ES-I3 (cell line): Measurements from ENCODE around the gene KIF2C.
"Not testable (repeated sequence)": the region's sequence is repeated elsewhere in the genome, so short reads cannot be mapped to it uniquely, and the experiment has no call there.

Source experiments
- H3K36me3 ChIP-seq: 2 replicates; pipeline ENCODE4 v1.6.1; 2013; ENCODE audit warnings: mild to moderate bottlenecking, low read length, control low read depth, moderate library complexity; ENCODE audit not compliant: insufficient read depth
- H3K4me1 ChIP-seq: 2 replicates; pipeline ENCODE4 v1.6.1; 2013; ENCODE audit warnings: mild to moderate bottlenecking, control low read depth, low read length; ENCODE audit not compliant: insufficient read depth
- H3K9ac ChIP-seq: 2 replicates; pipeline ENCODE4 v1.6.1; 2013; ENCODE audit warnings: low read depth, mild to moderate bottlenecking, low read length, moderate library complexity
- H3K9me3 ChIP-seq: 2 replicates; pipeline ENCODE4 v1.6.1; 2013; ENCODE audit warnings: mild to moderate bottlenecking, low read length, moderate library complexity; ENCODE audit not compliant: control insufficient read depth, insufficient read depth

The KIF2C gene

DNA sequence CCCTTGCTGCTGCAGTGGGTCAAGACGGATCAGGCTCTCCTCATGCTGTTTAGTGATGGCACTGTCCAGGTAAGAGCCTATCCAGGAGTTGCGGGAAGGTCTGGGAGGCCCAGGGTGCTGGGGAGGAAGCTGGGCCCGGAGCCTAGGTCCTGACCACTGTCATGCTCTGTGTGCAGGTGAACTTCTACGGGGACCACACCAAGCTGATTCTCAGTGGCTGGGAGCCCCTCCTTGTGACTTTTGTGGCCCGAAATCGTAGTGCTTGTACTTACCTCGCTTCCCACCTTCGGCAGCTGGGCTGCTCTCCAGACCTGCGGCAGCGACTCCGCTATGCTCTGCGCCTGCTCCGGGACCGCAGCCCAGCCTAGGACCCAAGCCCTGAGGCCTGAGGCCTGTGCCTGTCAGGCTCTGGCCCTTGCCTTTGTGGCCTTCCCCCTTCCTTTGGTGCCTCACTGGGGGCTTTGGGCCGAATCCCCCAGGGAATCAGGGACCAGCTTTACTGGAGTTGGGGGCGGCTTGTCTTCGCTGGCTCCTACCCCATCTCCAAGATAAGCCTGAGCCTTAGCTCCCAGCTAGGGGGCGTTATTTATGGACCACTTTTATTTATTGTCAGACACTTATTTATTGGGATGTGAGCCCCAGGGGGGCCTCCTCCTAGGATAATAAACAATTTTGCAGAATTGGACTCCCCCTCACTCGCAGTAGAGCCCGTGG is 65.8 kb downstream of the KIF2C start:
- no peaks in the 10 kb centered on the region for H3K9me3 ChIP-seq
- no peak overlapping the region for H3K9ac ChIP-seq
- H3K4me1 ChIP-seq, result peaks cover 40% of the 10 kb centered on the region
- peaks cover 19% of the 10 kb centered on the region for H3K36me3 ChIP-seq

DNA sequence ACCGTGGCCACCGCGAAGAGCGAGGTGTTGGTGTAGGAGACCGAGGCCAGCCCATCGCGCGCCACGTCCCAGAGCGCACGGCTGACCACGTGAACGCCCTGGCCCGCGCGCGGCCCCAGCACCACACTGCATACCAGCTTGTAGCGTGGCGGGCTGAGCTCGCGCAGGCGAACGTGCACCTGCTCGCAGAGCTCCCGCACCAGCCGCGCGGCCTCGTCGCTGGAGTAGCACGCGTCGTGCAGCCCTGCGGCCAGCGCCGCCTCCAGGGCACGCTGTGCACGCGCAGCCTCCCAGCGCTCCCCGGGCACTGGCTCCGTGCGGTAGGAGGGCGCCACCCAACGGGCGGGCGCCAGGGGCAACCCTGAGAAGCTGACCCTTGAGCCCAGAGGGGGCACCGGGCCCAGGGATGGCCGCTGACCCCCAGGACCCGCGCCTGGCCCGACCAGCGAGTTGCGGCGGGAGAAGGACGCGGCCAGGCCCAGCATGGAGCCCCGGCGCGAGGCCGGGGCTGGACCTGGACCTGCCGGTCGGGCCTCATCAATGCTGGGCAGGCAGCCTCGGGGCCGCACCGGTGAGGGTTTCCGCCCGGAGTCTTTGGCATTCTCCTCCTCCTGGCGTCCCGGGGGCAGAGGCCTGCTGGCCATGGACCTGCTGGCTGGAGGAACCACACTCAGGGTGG is 66.5 kb downstream of the KIF2C start:
- peak overlapping the region; percentile 23; the same call in 1 of the 2 replicates for H3K9ac ChIP-seq
- peaks cover 41% of the 10 kb centered on the region for H3K4me1 ChIP-seq
- H3K9me3 ChIP-seq, result no peaks in the 10 kb centered on the region
- peaks cover 19% of the 10 kb centered on the region for H3K36me3 ChIP-seq

DNA sequence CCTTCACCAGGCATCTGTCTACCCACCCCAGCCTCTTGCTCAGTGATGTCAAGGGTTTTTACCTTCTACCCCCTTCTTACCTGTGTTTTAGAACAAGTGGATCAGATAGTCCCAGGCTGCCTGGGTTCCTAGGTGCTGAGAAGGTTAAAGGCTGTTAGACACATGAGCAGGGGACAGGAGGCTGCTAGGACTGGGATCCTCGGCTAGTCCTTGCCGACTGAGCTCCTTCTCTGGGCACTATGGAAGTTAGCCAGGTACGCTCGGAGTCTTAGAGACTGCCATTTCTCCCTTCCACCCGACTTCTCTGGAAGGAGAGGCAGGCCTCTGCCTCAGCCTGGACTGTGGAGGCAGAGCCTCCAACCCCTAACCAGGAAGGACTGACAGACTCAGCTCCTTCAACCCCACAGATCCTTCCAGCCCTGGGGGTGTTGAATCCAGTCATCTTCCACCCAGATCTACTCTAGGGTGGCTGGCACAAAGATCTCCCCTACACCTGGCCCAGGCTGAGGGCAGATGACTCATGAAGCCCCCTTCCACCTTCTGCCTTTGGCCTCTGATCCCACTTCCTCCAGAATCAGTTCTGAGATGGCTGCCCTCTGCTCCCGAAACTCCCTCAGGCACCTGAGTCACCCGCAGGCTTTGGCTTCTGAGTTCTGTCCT is 67.2 kb downstream of the KIF2C start, which contains the start of gene DYNLT4:
DYNLT4 (minus strand) TSS at position 648 of the 660 bp plus-strand sequence. CDS start 683 bp downstream, outside the sequence.
- Histone ChIP-seq H3K9me3 (no peaks in the 10 kb centered on the region), H3K9ac (peak within 1 kb of the TSS; percentile 39), H3K4me1 (peaks cover 47% of the 10 kb centered on the region), H3K36me3 (peaks cover 19% of the 10 kb centered on the region)

DNA sequence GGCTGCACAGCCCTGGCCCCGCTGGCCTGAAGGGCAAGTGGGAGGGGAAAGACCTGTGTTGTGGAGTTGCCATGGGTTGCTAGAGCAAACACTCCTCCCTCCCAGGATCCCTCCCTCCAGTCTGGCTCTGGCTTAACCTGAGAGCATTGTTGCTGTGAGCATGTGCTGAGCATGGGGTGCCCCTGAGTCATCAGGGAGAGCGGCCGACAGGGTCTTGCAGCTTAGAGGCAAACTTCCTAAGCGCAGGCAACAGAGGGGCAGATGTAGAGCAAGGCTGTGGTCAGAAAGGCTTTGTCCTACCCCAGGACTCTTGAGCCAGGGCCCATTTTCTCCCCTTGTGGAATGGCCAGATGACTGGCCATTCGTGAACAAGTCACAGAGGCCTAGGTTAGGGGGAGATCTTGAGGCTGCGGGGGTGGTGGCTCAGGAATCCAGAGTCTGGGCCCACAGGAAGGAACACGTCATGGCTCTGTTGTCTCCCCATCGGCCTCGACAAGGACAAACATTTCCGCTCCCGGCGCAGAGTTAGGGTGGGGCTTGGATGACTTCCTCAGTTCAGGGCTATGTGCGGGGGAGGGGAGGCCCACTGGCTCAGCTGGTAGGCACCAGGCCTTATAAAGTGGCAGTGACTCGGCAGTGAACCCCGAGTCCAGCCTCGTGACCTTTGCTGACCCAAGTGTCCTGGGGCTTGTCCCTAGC is 67.9 kb downstream of the KIF2C start:
- Histone ChIP-seq H3K36me3 (peaks cover 19% of the 10 kb centered on the region), H3K9ac (peak overlapping the region; percentile 39), H3K9me3 (no peaks in the 10 kb centered on the region), H3K4me1 (peaks cover 44% of the 10 kb centered on the region)

DNA sequence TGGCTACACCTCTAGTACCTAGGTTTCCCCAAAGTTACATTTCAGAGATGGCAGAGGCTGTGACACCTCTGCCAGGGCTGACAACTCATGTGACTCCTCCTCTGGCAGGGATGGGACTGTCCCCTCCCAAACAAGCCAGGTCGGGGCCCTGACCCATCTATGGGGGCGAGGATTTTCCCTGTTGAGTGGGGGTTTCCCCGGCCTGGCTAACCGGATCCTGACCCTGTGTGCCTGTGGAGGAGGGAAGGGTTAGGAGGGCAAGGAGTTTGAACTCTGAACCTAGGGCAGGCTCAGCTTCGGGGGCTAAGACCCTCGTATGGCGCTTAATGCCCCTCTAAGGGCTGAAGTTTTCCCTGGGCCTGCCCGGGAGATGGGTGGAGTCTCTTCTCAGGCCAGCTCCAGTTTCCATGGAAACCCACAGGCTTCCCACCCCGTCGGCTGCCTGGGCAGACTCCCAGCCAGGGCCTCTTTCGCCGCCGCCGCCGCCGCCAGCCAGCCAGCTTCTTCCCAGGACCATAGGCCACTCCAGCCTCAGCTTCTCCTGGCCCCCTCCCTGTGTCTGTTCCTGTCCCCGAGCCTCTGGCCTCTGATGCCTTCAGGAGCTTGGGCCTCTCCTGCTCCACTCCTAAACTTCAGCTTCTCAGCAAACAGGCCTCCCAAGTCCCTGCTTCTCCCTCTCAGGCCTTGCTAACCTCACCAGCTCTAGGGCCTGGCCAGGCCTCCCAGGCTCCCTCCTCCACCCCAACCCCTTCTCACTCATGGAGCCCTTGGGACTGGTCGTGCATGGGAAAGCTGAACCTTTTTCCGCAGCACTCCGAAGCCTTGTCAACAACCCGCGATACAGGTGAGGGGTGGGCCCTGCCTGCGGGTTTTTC is 68.7 kb downstream of the KIF2C start, which contains the start of gene BTBD19:
BTBD19 (plus strand) TSS at position 461 of the 875 bp plus-strand sequence; CDS start at position 759, 298 bp downstream.
- Histone ChIP-seq H3K4me1 (peaks cover 44% of the 10 kb centered on the region), H3K9ac (peak within 1 kb of the TSS; percentile 39), H3K9me3 (no peaks in the 10 kb centered on the region), H3K36me3 (peaks cover 19% of the 10 kb centered on the region)

DNA sequence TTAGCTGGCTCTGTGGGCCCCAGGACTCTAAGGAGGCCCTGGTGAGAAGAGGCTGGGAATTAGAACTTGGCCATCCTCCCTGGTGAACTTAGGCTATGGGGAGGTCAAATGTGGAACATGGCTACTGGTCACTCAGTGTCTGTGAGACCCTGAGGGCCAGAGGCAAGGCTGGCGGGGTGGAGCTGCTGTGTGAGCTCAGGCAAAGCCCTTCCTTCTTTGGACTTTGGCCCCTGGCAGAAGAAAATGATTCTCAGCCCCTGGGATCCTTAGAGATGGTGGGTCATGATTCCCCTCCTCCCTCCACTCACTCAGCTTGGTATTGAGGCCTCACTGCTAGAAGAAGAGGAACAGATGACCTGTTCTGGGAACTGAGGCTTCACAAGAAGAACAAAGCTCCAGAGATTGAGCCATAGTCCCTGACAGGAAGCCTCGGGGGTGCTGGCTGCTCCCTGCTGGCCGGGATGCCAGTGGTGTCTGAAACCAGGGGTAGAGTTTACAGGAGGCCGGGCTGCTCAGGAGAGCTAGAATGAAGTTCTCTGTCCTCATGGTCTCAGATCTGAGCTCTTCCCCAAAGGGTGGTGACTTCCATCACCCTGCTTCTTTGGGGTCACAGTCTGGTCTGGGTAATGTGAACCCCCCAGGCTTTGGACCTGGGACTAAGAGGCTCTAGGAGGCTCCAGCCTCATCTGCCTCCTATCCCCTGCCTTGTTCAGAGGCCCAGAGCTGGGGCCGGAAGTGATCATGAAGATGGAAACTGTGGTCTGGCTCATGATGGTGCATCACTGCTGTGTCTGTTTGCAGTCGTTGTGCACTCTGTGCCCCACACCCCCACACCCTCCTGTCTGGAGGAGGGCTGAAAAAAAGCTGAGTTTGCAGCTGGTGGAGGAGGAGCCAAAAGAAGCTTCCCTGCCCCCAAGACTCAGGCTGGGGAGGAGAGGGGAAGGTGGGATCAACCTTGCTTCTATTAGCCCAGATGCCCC is 69.6 kb downstream of the KIF2C start:
- Histone ChIP-seq H3K36me3 (peaks cover 9% of the 10 kb centered on the region; the same call in 1 of the 2 replicates), H3K4me1 (peaks cover 44% of the 10 kb centered on the region), H3K9ac (peak overlapping the region; percentile 39), H3K9me3 (no peaks in the 10 kb centered on the region)

DNA sequence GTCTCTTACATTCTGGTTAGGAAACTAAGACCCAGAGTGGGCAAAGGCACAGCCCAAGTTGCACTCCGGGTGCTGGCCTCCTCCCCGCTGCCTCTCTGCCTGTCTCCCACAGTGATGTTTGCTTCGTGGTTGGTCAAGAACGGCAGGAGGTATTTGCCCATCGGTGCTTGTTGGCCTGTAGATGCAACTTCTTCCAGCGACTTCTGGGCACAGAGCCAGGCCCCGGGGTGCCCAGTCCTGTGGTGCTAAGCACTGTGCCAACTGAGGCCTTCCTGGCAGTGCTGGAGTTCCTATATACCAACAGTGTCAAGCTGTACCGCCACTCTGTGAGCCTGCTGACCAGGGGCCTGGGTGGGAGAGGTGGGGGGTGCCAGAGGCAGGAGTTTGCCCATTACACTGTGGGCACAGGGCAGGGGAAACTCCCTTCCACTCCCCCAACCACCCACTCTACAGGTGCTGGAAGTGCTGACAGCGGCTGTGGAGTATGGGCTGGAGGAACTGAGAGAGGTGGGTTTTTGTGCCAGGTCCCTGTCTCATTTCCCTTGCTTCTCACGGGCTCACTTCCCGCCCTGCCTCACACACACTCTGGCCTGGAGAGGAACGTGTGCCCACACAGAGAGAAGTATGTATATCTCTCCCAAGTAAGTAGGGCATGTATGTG is 70.6 kb downstream of the KIF2C start:
- no peak overlapping the region for H3K9ac ChIP-seq
- peaks cover 9% of the 10 kb centered on the region; the same call in 1 of the 2 replicates for H3K36me3 ChIP-seq
- H3K9me3 ChIP-seq, result no peaks in the 10 kb centered on the region
- peaks cover 44% of the 10 kb centered on the region for H3K4me1 ChIP-seq

DNA sequence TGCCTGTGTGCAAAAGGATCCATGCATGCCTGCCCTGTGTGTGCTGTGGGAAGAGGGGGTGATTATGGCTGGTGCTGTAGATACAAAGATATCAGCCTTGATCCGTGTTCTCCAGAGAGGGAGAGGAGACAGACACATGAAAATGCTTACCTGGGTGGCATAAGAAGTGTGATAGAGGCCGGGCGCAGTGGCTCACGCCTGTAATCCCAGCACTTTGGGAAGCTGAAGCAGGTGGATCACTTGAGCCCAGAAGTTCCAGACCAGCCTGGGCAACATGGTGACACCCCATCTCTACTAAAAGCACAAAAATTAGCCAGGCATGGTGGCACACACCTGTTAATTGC is 71.1 kb downstream of the KIF2C start:
- H3K4me1 ChIP-seq, result peaks cover 44% of the 10 kb centered on the region

DNA sequence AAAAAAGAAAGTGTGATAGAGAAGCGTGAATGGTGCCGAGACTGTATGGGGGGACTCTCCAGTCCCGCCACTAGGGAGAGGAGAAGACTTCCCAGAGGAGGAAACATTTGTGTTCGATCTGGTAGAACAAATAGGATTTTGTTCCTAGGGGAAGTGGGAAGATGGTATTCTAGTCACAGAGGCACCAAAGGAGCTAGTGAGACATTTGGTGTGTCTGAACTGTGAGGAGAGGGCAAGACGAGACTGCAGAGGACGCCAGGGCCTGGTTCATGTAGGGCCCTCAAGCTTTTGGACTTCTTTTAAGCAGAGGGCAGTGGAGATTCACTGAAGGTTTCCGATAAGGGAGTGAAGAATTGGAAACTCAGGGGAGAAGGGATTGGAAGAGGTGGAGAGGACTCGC is 71.6 kb downstream of the KIF2C start:
- Histone ChIP-seq H3K36me3 (0 out of 2 replicates have a peak, but pooled peaks cover 9% of the 10 kb centered on the region), H3K9me3 (no peaks in the 10 kb centered on the region), H3K4me1 (peaks cover 44% of the 10 kb centered on the region), H3K9ac (no peak overlapping the region)

More for the DNA sequence above, 71.1 kb downstream of the KIF2C start:
- H3K36me3 ChIP-seq, H3K9ac ChIP-seq, H3K9me3 ChIP-seq: not testable (repeated sequence)

DNA sequence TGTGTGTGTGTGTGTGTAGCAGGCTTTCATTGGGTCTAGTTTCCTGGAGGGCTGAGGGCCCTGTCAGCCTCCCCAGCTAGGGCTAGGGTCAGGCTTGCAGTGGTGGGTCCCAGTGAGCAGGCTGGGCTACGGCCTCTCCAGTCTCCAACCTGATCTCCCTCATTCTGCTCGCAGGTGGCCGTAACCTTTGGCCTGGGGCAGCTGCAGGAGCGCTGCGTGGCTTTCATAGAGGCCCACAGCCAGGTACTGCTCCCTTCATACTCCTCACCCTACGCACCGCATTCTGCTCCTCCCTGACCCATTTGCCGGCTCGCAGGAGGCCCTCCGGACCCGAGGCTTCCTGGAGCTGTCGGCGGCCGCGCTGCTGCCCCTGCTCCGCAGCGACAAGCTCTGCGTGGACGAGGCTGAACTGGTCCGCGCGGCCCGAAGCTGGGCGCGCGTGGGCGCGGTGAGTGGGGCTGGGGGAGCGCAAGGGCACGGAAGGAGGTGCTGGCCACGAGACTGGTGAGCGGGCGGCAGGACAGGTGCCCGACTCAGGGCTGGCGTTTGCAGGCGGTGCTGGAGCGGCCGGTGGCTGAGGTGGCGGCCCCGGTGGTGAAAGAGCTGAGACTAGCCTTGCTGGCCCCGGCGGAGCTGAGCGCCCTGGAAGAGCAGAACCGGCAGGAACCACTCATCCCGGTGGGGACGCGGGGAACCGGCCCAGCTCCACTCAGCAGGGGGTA is 73.3 kb downstream of the KIF2C start:
- Histone ChIP-seq H3K4me1 (peaks cover 29% of the 10 kb centered on the region), H3K9ac (peak overlapping the region; percentile 38; the same call in 1 of the 2 replicates), H3K9me3 (no peaks in the 10 kb centered on the region), H3K36me3 (0 out of 2 replicates have a peak, but pooled peaks cover 3% of the 10 kb centered on the region)

DNA sequence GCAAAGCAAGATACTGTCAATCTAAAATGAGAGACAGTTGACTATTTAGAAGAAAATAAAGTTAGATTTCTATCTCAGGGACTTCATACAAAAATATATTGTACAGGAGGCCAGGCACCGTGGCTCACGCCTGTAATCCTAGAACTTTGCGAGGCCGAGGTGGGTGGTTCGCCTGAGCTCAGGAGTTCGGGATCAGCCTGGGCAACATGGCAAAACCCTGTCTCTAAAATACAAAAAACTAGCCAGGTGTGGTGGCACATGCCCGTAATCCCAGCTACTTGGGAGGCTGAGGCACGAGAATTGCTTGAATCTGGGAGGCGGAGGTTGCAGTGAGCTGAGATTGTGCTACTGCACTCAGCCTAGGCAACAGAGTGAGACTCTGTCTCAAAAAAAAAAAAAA is 76.3 kb downstream of the KIF2C start:
- not testable (repeated sequence) for H3K36me3 ChIP-seq, H3K9ac ChIP-seq, H3K9me3 ChIP-seq
- H3K4me1 ChIP-seq, result peaks cover 18% of the 10 kb centered on the region; the same call in 1 of the 2 replicates
